ENCODE results near the gene SLC12A1.
"Not testable (repeated sequence)": the region's sequence is repeated elsewhere in the genome, so short reads cannot be mapped to it uniquely, and the experiment has no call there.

SLC12A1 gene

GRCh38 chr15:48315041-48315440 is 108.9 kb downstream of the SLC12A1 start:
- DNase-seq: no peak

GRCh38 chr15:48317221-48317620 is 111.1 kb downstream of the SLC12A1 start:
- no peak for DNase-seq

GRCh38 chr15:48318131-48318530 is 112.0 kb downstream of the SLC12A1 start:
- no peak for DNase-seq

GRCh38 chr15:48323294-48323693 is 117.2 kb downstream of the SLC12A1 start:
- DNase-seq: no peak

- DNase-seq: no peak
Observed at GRCh38 chr15:48324949-48325348, 118.8 kb downstream of the SLC12A1 start.

- no peak for DNase-seq
Observed at GRCh38 chr15:48325400-48325799, 119.3 kb downstream of the SLC12A1 start.

- DNase-seq: not testable (repeated sequence)
Observed at GRCh38 chr15:48326180-48326579, 120.1 kb downstream of the SLC12A1 start.

- DNase-seq: no peak
Observed at GRCh38 chr15:48330105-48330785, 124.1 kb downstream of the SLC12A1 start.

- DNase-seq: peak; percentile 94
Observed at GRCh38 chr15:48330855-48331795, 125.0 kb downstream of the SLC12A1 start, which contains the start of gene DUT. TSS of gene DUT (plus strand) at chr15:48331429. CDS start at chr15:48331516, 87 bp downstream.

- peak; percentile 89 for DNase-seq
Observed at GRCh38 chr15:48331796-48332641, 125.9 kb downstream of the SLC12A1 start.

GRCh38 chr15:48332642-48333034 is 126.5 kb downstream of the SLC12A1 start:
- no peak for DNase-seq

- no peak for DNase-seq
Observed at GRCh38 chr15:48333540-48333939, 127.4 kb downstream of the SLC12A1 start.

- DNase-seq: no peak
Observed at GRCh38 chr15:48334260-48334659, 128.2 kb downstream of the SLC12A1 start.

GRCh38 chr15:48336940-48337339 is 130.8 kb downstream of the SLC12A1 start:
- DNase-seq: no peak

GRCh38 chr15:48337607-48338006 is 131.5 kb downstream of the SLC12A1 start:
- no peak for DNase-seq

- no peak for DNase-seq
Observed at GRCh38 chr15:48340111-48340510, 134.0 kb downstream of the SLC12A1 start.

- DNase-seq: no peak
Observed at GRCh38 chr15:48343865-48344264, 137.8 kb downstream of the SLC12A1 start.

- DNase-seq: no peak
Observed at GRCh38 chr15:48345516-48345915, 139.4 kb downstream of the SLC12A1 start.

GRCh38 chr15:48352474-48353072 is 146.5 kb downstream of the SLC12A1 start:
- peak; percentile 78 for DNase-seq
